ENCODE results near the gene AAK1. TPM values are rescaled to one million over a fixed set of nuclear protein-coding genes. Genes with fewer than 3 reads are reported as not detected.
"Not testable (repeated sequence)": the region's sequence is repeated elsewhere in the genome, so short reads cannot be mapped to it uniquely, and the experiment has no call there.

AAK1 gene
- total RNA-seq, 2 donors from 2014 or later, result 70.7 to 77.3 TPM

GRCh38 chr2:69554568-69554967, 89.0 kb downstream of the AAK1 start:
- Histone ChIP-seq H3K27ac (peak overlapping the region; percentile 4 to 10), H3K9me3 (no peaks in the 10 kb centered on the region), H3K36me3 (no peaks in the 10 kb centered on the region), H3K4me3 (no peak overlapping the region), H3K27me3 (replicated peaks; ENCODE audit: insufficient read depth) (no peaks in the 10 kb centered on the region), H3K4me1 (replicated peaks) (no peaks in the 10 kb centered on the region)
- WGBS, result 70% methylated on average over 4 of the region's 4 CpGs
- no peak for DNase-seq (ENCODE audit: low spot score)
- intact Hi-C loops (cut with DNase I), result no loop called here
- no peak for TF ChIP-seq POLR2AphosphoS5 (IDR thresholded peaks at IDR 0.05)
- TF ChIP-seq, protein P1, sequence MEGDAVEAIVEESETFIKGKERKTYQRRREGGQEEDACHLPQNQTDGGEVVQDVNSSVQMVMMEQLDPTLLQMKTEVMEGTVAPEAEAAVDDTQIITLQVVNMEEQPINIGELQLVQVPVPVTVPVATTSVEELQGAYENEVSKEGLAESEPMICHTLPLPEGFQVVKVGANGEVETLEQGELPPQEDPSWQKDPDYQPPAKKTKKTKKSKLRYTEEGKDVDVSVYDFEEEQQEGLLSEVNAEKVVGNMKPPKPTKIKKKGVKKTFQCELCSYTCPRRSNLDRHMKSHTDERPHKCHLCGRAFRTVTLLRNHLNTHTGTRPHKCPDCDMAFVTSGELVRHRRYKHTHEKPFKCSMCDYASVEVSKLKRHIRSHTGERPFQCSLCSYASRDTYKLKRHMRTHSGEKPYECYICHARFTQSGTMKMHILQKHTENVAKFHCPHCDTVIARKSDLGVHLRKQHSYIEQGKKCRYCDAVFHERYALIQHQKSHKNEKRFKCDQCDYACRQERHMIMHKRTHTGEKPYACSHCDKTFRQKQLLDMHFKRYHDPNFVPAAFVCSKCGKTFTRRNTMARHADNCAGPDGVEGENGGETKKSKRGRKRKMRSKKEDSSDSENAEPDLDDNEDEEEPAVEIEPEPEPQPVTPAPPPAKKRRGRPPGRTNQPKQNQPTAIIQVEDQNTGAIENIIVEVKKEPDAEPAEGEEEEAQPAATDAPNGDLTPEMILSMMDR (IDR thresholded peaks at IDR 0.05), result no peak

- Histone ChIP-seq H3K27me3 (replicated peaks; ENCODE audit: insufficient read depth) (no peaks in the 10 kb centered on the region), H3K9me3 (no peaks in the 10 kb centered on the region), H3K4me1 (replicated peaks) (no peaks in the 10 kb centered on the region), H3K4me3 (no peak overlapping the region), H3K36me3 (no peaks in the 10 kb centered on the region), H3K27ac (no peak overlapping the region)
- intact Hi-C loops (cut with DNase I), result no loop called here
- TF ChIP-seq, protein P1 (IDR thresholded peaks at IDR 0.05), result no peak
- TF ChIP-seq POLR2AphosphoS5 (IDR thresholded peaks at IDR 0.05) (no peak), POLR2A (IDR thresholded peaks at IDR 0.05) (no peak)
- no peak for DNase-seq (ENCODE audit: low spot score)
- 84% methylated on average over 7 of the region's 7 CpGs for WGBS
These were observed 89.5 kb downstream of the AAK1 start for GRCh38 chr2:69553991-69554390.

DNA sequence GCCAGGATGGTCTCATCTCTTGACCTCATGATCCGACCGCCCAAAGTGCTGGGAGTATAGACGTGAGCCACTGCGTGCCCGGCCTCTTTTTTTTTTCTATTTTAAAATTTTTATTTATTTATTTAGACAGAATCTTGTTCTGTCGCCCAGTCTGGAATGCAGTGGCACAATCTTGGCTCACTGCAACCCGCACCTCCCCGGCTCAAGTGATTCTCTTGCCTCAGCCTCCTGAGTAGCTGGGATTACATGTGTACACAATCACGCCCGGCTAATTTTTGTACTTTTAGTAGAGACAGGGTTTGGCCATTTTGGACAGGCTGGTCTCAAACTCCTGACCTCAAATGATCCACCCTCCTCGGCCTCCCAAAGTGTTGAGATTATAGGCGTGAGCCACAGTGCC, 93.0 kb downstream of the AAK1 start:
- H3K4me1 ChIP-seq (replicated peaks); H3K9me3 ChIP-seq; intact Hi-C loops (cut with DNase I); H3K27ac ChIP-seq; H3K36me3 ChIP-seq; DNase-seq (ENCODE audit: low spot score); H3K27me3 ChIP-seq (replicated peaks; ENCODE audit: insufficient read depth); H3K4me3 ChIP-seq: not testable (repeated sequence)
- 88% methylated on average over 12 of the region's 12 CpGs for WGBS

GRCh38 chr2:69549421-69549820, 94.1 kb downstream of the AAK1 start:
- Histone ChIP-seq H3K36me3 (no peaks in the 10 kb centered on the region), H3K9me3 (no peaks in the 10 kb centered on the region), H3K4me3 (no peak overlapping the region), H3K27ac (no peak overlapping the region), H3K4me1 (replicated peaks) (no peaks in the 10 kb centered on the region), H3K27me3 (replicated peaks; ENCODE audit: insufficient read depth) (no peaks in the 10 kb centered on the region)
- intact Hi-C loops (cut with DNase I), result no loop called here
- no peak for DNase-seq (ENCODE audit: low spot score)
- TF ChIP-seq POLR2A (IDR thresholded peaks at IDR 0.05) (no peak), POLR2AphosphoS5 (IDR thresholded peaks at IDR 0.05) (no peak)
- TF ChIP-seq, protein P1 (IDR thresholded peaks at IDR 0.05), result no peak

DNA sequence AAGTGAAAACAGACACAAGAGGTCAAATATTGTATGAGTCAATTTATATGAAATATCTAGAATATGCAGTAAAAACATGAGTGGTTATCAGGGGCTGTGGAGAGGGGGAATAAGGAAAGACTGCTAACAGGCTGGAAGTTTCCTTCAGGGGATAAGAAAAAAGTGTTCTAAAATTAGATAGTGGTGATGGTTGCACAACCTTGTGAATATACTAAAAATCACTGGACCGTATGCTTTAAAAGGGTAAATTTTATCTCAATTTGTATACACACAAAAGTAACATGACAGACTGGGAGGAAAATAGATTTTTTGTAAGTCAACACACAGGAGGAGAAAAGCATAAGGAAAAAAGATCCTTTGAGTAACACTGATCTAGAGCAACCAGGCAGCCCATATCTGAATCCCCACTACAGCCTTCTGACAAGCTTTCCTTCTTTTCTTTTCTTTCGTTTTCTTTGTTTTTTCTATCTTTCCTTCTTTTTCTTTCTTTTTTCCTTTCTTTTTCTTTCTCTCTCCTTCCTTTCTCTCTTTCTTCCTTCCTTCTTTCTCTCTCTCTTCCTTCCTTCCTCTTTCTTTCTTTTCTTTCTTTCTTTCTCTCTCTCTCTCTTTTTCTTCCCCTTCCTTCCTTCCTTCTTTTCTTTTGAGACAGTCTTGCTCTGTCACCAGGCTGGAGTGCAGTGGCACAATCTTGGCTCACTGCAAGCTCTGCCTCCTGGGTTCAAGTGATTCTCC, 95.4 kb downstream of the AAK1 start:
- DNase-seq (ENCODE audit: low spot score), result no peak
- 88% methylated on average over 2 of the region's 2 CpGs for WGBS
- intact Hi-C loops (cut with DNase I), result no loop called here

More for the DNA sequence above, 95.4 kb downstream of the AAK1 start:
- H3K27ac ChIP-seq, result no peak overlapping the region
- no peaks in the 10 kb centered on the region for H3K4me1 ChIP-seq (replicated peaks)
- no peak overlapping the region for H3K4me3 ChIP-seq
- no peaks in the 10 kb centered on the region for H3K9me3 ChIP-seq
- no peaks in the 10 kb centered on the region for H3K27me3 ChIP-seq (replicated peaks; ENCODE audit: insufficient read depth)
- TF ChIP-seq POLR2A (IDR thresholded peaks at IDR 0.05) (no peak), POLR2AphosphoS5 (IDR thresholded peaks at IDR 0.05) (no peak)
- TF ChIP-seq, protein P1 (IDR thresholded peaks at IDR 0.05), result no peak
- H3K36me3 ChIP-seq, result peaks cover 0 to 3% of the 10 kb centered on the region in 2 donors

Measured in prostate gland (tissue), 2 donors.